ENCODE data around the gene TSPEAR. TPM values are rescaled to one million over a fixed set of nuclear protein-coding genes. Genes with fewer than 3 reads are reported as not detected.

TSPEAR gene
- total RNA-seq, 1 donor from 2014 or later: 0.34 TPM

GRCh38 chr21:44589094-44589493 is 122.3 kb downstream of the TSPEAR start:
- Mint-ChIP-seq H3K36me3 (no peaks in the 10 kb centered on the region), H3K9me3 (no peaks in the 10 kb centered on the region), H3K4me1 (ENCODE audit: unreplicated experiment) (peaks cover 4% of the 10 kb centered on the region), H3K27ac (no peak overlapping the region), H3K27me3 (peaks cover 21% of the 10 kb centered on the region), H3K4me3 (no peak overlapping the region)
- no peak for DNase-seq (ENCODE audit: extremely low spot score, unreplicated experiment)
- TF ChIP-seq CTCF (conservative IDR thresholded peaks at IDR 0.05): no peak

GRCh38 chr21:44585892-44586291 is 125.5 kb downstream of the TSPEAR start:
- no peaks in the 10 kb centered on the region for H3K36me3 Mint-ChIP-seq
- DNase-seq (ENCODE audit: extremely low spot score, unreplicated experiment): no peak
- no peak for TF ChIP-seq CTCF (conservative IDR thresholded peaks at IDR 0.05)
- H3K4me3 Mint-ChIP-seq: no peak overlapping the region
- H3K27ac Mint-ChIP-seq: no peak overlapping the region
- H3K27me3 Mint-ChIP-seq: peaks cover 29% of the 10 kb centered on the region
- peaks cover 6% of the 10 kb centered on the region for H3K4me1 Mint-ChIP-seq (ENCODE audit: unreplicated experiment)
- no peaks in the 10 kb centered on the region for H3K9me3 Mint-ChIP-seq

- no peaks in the 10 kb centered on the region for H3K36me3 Mint-ChIP-seq
- peaks cover 29% of the 10 kb centered on the region for H3K27me3 Mint-ChIP-seq
- no peak overlapping the region for H3K27ac Mint-ChIP-seq
- TF ChIP-seq CTCF (conservative IDR thresholded peaks at IDR 0.05): no peak
- H3K9me3 Mint-ChIP-seq: no peaks in the 10 kb centered on the region
- no peak overlapping the region for H3K4me3 Mint-ChIP-seq
- peaks cover 6% of the 10 kb centered on the region for H3K4me1 Mint-ChIP-seq (ENCODE audit: unreplicated experiment)
- no peak for DNase-seq (ENCODE audit: extremely low spot score, unreplicated experiment)
Measured at GRCh38 chr21:44583800-44584147, 127.6 kb downstream of the TSPEAR start.

- Mint-ChIP-seq H3K4me3 (no peak overlapping the region), H3K27ac (no peak overlapping the region), H3K36me3 (no peaks in the 10 kb centered on the region), H3K27me3 (peaks cover 29% of the 10 kb centered on the region), H3K9me3 (no peaks in the 10 kb centered on the region), H3K4me1 (ENCODE audit: unreplicated experiment) (peaks cover 6% of the 10 kb centered on the region)
- no peak for DNase-seq (ENCODE audit: extremely low spot score, unreplicated experiment)
- TF ChIP-seq CTCF (conservative IDR thresholded peaks at IDR 0.05): no peak
Measured at GRCh38 chr21:44583089-44583799, 128.1 kb downstream of the TSPEAR start.

GRCh38 chr21:44582055-44582454 is 129.3 kb downstream of the TSPEAR start:
- Mint-ChIP-seq H3K9me3 (no peaks in the 10 kb centered on the region), H3K27ac (no peak overlapping the region), H3K27me3 (peaks cover 24% of the 10 kb centered on the region), H3K4me1 (ENCODE audit: unreplicated experiment) (peaks cover 6% of the 10 kb centered on the region), H3K36me3 (no peaks in the 10 kb centered on the region), H3K4me3 (no peak overlapping the region)
- no peak for DNase-seq (ENCODE audit: extremely low spot score, unreplicated experiment)
- no peak for TF ChIP-seq CTCF (conservative IDR thresholded peaks at IDR 0.05)

Data from type B pancreatic cell (in vitro differentiated cells).